Liver (tissue), 3 donors: ENCODE measurements around the gene DCC.

Experiments
- ATF3 ChIP-seq: IDR thresholded peaks from 2 replicates; pipeline ENCODE4 v1.6.1; 2016; ENCODE audit warnings: antibody characterized with exemption
- CTCF ChIP-seq: fragments of 150-350 bp; IDR thresholded peaks from 2 replicates; pipeline ENCODE4 v1.5.1; 2017; ENCODE audit warnings: improper control_type of control experiment, low read depth, low read length; ENCODE audit not compliant: missing input control
- HNF4A ChIP-seq, 2 donors: conservative IDR thresholded peaks; 2 replicates each; pipeline ENCODE4 v1.6.1; 2016; ENCODE audit warnings: antibody characterized with exemption in 2 of 2, mild to moderate bottlenecking in 2 of 2
- HNF4G ChIP-seq: IDR thresholded peaks from 2 replicates; pipeline ENCODE4 v1.6.1; 2016; ENCODE audit warnings: antibody characterized with exemption
- JUND ChIP-seq, 2 donors: IDR thresholded peaks; 2 replicates each; pipeline ENCODE4 v1.6.1; 2016; ENCODE audit warnings: antibody characterized with exemption in 2 of 2
- MAX ChIP-seq: IDR thresholded peaks from 2 replicates; pipeline ENCODE4 v1.6.1; 2016; ENCODE audit warnings: antibody characterized with exemption
- RXRA ChIP-seq, 2 donors: IDR thresholded peaks; 2 replicates each; pipeline ENCODE4 v1.6.1; 2017 to 2018; ENCODE audit warnings: antibody characterized with exemption in 2 of 2, mild to moderate bottlenecking in 1 of 2
- TAF1 ChIP-seq: conservative IDR thresholded peaks from 2 replicates; pipeline ENCODE4 v1.6.1; 2016; ENCODE audit warnings: antibody characterized with exemption, mild to moderate bottlenecking
- YY1 ChIP-seq: IDR thresholded peaks from 2 replicates; pipeline ENCODE4 v1.6.1; 2016; ENCODE audit warnings: antibody characterized with exemption, mild to moderate bottlenecking
- donor health status: healthy.
- donor health status: healthy.

GRCh38 chr18:52815651-52816050 lies 475.7 kb downstream of the DCC start:
- no peak for TF ChIP-seq CTCF
- TF ChIP-seq YY1 = no peak
- TF ChIP-seq HNF4A (conservative IDR thresholded peaks at IDR 0.05) = no peak
- TF ChIP-seq MAX = no peak
- TF ChIP-seq ATF3 = no peak
- no peak for TF ChIP-seq HNF4G
- no peak for TF ChIP-seq RXRA (IDR thresholded peaks at IDR 0.05)
- TF ChIP-seq TAF1 = no peak
- no peak for TF ChIP-seq JUND (IDR thresholded peaks at IDR 0.05)
